ENCODE results near the gene PSD2.

GRCh38 chr5:139869042-139869790, 73.6 kb downstream of the PSD2 start:
- TF ChIP-seq CTCF (IDR thresholded peaks at IDR 0.05) (no peak), POLR2A (IDR thresholded peaks at IDR 0.05) (no peak)
